Measurements from ENCODE around the gene GARIN5A. TPM values are rescaled to one million over a fixed set of nuclear protein-coding genes. Genes with fewer than 3 reads are reported as not detected.

The GARIN5A gene
- total and polyA plus RNA-seq, 2 of the 8 experiments (the other 6 are each of a cell fraction or from before 2014, with no cell fraction given): 9.1 to 18.5 TPM

- Histone ChIP-seq H4K5ac (ENCODE audit: insufficient read length, low read depth, low read length) (no peak overlapping the region), H2BK20ac (ENCODE audit: low read length) (no peak overlapping the region), H2BK15ac (ENCODE audit: low read length) (0 out of 2 replicates have a peak overlapping the region, but pooled peaks have one; percentile 46), H3K4ac (replicated peaks; ENCODE audit: insufficient read length, low read depth, low read length) (no peak overlapping the region), H3K56ac (replicated peaks; ENCODE audit: insufficient read length, low read depth, low read length) (no peak overlapping the region), H2BK12ac (ENCODE audit: low read depth, low read length) (peak overlapping the region; percentile 23; the same call in 1 of the 2 replicates), H3K27ac (ENCODE audit: low read depth, low read length) (no peak overlapping the region), H4K20me1 (replicated peaks in 1 of 2; ENCODE audit: control insufficient read depth in 1 of 2, insufficient read depth in 2 of 2, low read length in 2 of 2) (no peaks in the 10 kb centered on the region), H3K4me1 (replicated peaks in 1 of 4; ENCODE audit: control insufficient read depth in 3 of 4, insufficient read depth in 4 of 4, low read length in 3 of 4) (peaks cover 2 to 18% (median 12%) of the 10 kb centered on the region in 4 experiments), H3K79me1 (ENCODE audit: low read depth, low read length) (no peaks in the 10 kb centered on the region), H3K4me3 (ENCODE audit: extremely low read depth in 1 of 4, insufficient read depth in 2 of 4, low read depth in 3 of 4, low read length in 4 of 4) (no peak overlapping the region), H3K36me3 (ENCODE audit: control insufficient read depth in 2 of 4, insufficient read depth in 4 of 4, low read length in 3 of 4) (no peaks in the 10 kb centered on the region), H4K91ac (replicated peaks; ENCODE audit: insufficient read length, low read length) (no peak overlapping the region), H3K9ac (replicated peaks in 1 of 4; ENCODE audit: extremely low read depth in 1 of 4, low read depth in 3 of 4, low read length in 3 of 4) (no peak overlapping the region), H3K14ac (ENCODE audit: insufficient read length) (no peak overlapping the region), H3K23ac (ENCODE audit: insufficient read length) (no peak overlapping the region), H2AK5ac (ENCODE audit: low read depth, low read length) (no peak overlapping the region), H3K27me3 (replicated peaks in 1 of 4; ENCODE audit: control insufficient read depth in 3 of 4, extremely low read depth in 1 of 4, insufficient read depth in 3 of 4, low read length in 3 of 4) (peaks cover 0 to 19% (median 8%) of the 10 kb centered on the region in 4 experiments; a peak in 4 of 7 replicates), H3K23me2 (ENCODE audit: low read depth, low read length) (peaks cover 3% of the 10 kb centered on the region; the same call in 1 of the 2 replicates), H3K79me2 (ENCODE audit: control insufficient read depth in 1 of 2, insufficient read depth in 2 of 2, low read length in 2 of 2) (no peaks in the 10 kb centered on the region), H3K18ac (ENCODE audit: extremely low read depth, low read length) (no peak overlapping the region), H3K4me2 (ENCODE audit: insufficient read depth in 1 of 2, low read depth in 2 of 2, low read length in 2 of 2) (0 out of 4 replicates have a peak overlapping the region, but pooled peaks of 1 of the 2 experiments have one; percentile 52), H2BK120ac (replicated peaks; ENCODE audit: low read depth, low read length) (no peak overlapping the region), H3K9me3 (ENCODE audit: insufficient read depth in 2 of 2, low read depth in 1 of 2, low read length in 1 of 2) (no peaks in the 10 kb centered on the region), H4K8ac (ENCODE audit: extremely low read depth, insufficient read depth, low read length) (no peak overlapping the region), H2BK5ac (ENCODE audit: low read depth, low read length) (no peak overlapping the region), H2AFZ (ENCODE audit: low read length) (no peak overlapping the region)
- no peak for DNase-seq (ENCODE audit: low read depth in 1 of 2, low spot score in 2 of 2)
- ChIA-PET CTCF (ENCODE audit: partially characterized antibody) (interaction anchor here (1.4 to 2.1 kb wide), 6 partner anchors 32 to 67 kb away, joined by 3 to 10 read pairs (median 6); partner anchors contain the start of gene POLD1), POLR2A (ENCODE audit: partially characterized antibody) (interaction anchor here (0.6 to 3.1 kb wide), 10 partner anchors 9 to 115 kb away, joined by 3 to 16 read pairs (median 4); partner anchors contain the start of genes POLD1 and SPIB)
- no peak for FAIRE-seq
- 91% methylated on average over 7 of the region's 7 CpGs; no CpG with 5 or more reads in 1 of the 2 experiments for WGBS, 2 experiments (ENCODE audit: extremely low coverage in 1 of 2, insufficient coverage in 1 of 2, insufficient read length in 1 of 2, insufficient replicate concordance in 2 of 2, low coverage in 1 of 2, low lambda C conversion rate in 2 of 2, missing lambda C conversion rate in 1 of 2)
- TF ChIP-seq SIX5 (IDR thresholded peaks at IDR 0.05; ENCODE audit: low read depth, low read length): no peak
- TF ChIP-seq ZNF274 (IDR thresholded peaks at IDR 0.05; ENCODE audit: borderline replicate concordance, extremely low read depth, low read length): no peak
- no peak for TF ChIP-seq ASH2L (IDR thresholded peaks at IDR 0.05; ENCODE audit: low read length)
- no peak for TF ChIP-seq SIRT6 (IDR thresholded peaks at IDR 0.05; ENCODE audit: low read length)
- TF ChIP-seq FOSL1 (IDR thresholded peaks at IDR 0.05; ENCODE audit: insufficient read depth, low read depth, low read length): no peak
- no peak for TF ChIP-seq TBP (IDR thresholded peaks at IDR 0.05; ENCODE audit: low read depth, low read length)
- TF ChIP-seq RFX5 (IDR thresholded peaks at IDR 0.05; ENCODE audit: borderline replicate concordance, low read depth, low read length): no peak
- no peak for TF ChIP-seq MAFK (IDR thresholded peaks at IDR 0.05; ENCODE audit: low read depth, low read length)
- no peak for TF ChIP-seq POU5F1 (IDR thresholded peaks at IDR 0.05; ENCODE audit: low read depth, low read length)
- no peak for TF ChIP-seq ATF2 (IDR thresholded peaks at IDR 0.05; ENCODE audit: low read length)
Measured at GRCh38 chr19:50428772-50429463, 47.7 kb downstream of the GARIN5A start.
